Cardiac muscle cell (in vitro differentiated cells and primary cell): Measurements from ENCODE around the gene GTF2I. TPM values are rescaled to one million over a fixed set of nuclear protein-coding genes. Genes with fewer than 3 reads are reported as not detected.
A peak's percentile ranks its signal among the peaks of the same experiment; 100 is the strongest.
"Not testable (repeated sequence)": the region's sequence is repeated elsewhere in the genome, so short reads cannot be mapped to it uniquely, and the experiment has no call there.

ENCODE experiments used
- DNase-seq, 2 donors: peaks; one replicate each; pipeline versions ENCODE4 v3.0.0 to v3.0.0-alpha.2; 2010 to 2017; ENCODE audit warnings: low read depth in 1 of 2, low spot score in 1 of 2
- H3K27ac ChIP-seq: fragments of 200-600 bp; sonication (generic); 2 replicates; pipeline ENCODE4 v1.5.1; 2016
- H3K27me3 ChIP-seq: fragments of 200-600 bp; sonication (generic); 2 replicates; pipeline ENCODE4 v1.6.0; 2016; ENCODE audit warnings: control low read depth
- H3K36me3 ChIP-seq: fragments of 200-600 bp; sonication (generic); 2 replicates; pipeline ENCODE4 v1.5.1; 2016; ENCODE audit warnings: control low read depth
- H3K4me1 ChIP-seq: fragments of 200-600 bp; sonication (generic); 2 replicates; pipeline ENCODE4 v1.8.1; 2017; ENCODE audit warnings: low read depth, mild to moderate bottlenecking, mixed run types
- H3K4me3 ChIP-seq: fragments of 200-600 bp; sonication (generic); 2 replicates; pipeline ENCODE4 v1.5.1; 2016; ENCODE audit warnings: mild to moderate bottlenecking
- H3K9me3 ChIP-seq: fragments of 200-600 bp; sonication (generic); 2 replicates; pipeline ENCODE4 v1.5.1; 2017; ENCODE audit warnings: low read depth, mild to moderate bottlenecking, control low read depth
- polyA plus RNA-seq: library from polyadenylated mRNA; unstranded; fragments of >200 nt; fragmentation: Nextera tagmentation; extraction: Ambion mirVana; gene quantifications from 2 replicates; pipeline ENCODE4 v1.2.1, GENCODE V29; 2016
- total RNA-seq: library from RNA; depleted of rRNA; stranded (reverse); fragments of >200 nt; gene quantifications from 2 replicates; pipeline ENCODE4 v1.2.3, GENCODE V29; 2016

Gene GTF2I
- total and polyA plus RNA-seq, 2 experiments from 2014 or later: 189 to 221 TPM

DNA sequence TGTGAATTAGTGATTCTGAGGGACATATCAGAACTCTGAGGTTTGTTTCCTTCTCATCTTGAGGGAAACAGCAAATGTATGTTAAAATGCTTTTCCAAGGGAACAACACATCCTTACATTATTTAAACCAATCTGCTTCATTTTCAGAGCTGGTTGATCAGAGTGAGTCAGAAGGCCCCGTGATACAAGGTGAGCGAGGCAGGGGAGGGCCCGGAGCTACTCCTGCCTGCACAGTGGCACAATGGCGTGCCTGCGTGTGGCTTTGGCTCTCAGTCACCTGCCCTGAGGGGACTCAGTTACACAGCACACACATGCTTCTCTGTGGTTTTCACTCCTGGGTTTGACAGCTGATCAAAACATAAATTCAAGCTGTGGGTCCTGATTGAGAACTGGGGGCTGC, 99.2 kb downstream of the GTF2I start:
- H3K36me3 ChIP-seq, H3K27ac ChIP-seq, H3K9me3 ChIP-seq, H3K27me3 ChIP-seq, H3K4me1 ChIP-seq, DNase-seq, H3K4me3 ChIP-seq: not testable (repeated sequence)

GRCh38 chr7:74758268-74758667, 100.8 kb downstream of the GTF2I start:
- H3K27me3 ChIP-seq, H3K4me1 ChIP-seq, H3K27ac ChIP-seq, DNase-seq, H3K4me3 ChIP-seq, H3K36me3 ChIP-seq, H3K9me3 ChIP-seq: not testable (repeated sequence)

DNA sequence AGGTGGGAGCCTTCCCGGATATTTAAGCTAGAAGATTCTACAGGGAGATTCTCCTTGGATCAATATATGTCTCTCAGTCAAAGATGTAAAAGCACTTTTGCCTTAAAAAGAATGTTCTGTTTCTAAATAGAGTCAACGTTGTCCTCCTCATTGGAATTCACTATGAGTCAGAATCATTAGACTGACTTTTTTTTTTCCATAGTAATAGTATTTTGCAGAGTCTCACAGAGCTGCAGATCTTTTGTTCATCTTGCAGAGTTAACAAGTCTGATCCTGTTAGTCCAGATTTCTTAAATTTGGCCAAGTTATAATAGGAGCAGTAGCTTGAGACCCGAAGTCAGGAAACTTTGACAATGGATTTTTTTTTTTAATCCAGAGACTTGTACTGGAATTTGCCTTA, 101.5 kb downstream of the GTF2I start:
- not testable (repeated sequence) for DNase-seq, H3K27ac ChIP-seq

DNA sequence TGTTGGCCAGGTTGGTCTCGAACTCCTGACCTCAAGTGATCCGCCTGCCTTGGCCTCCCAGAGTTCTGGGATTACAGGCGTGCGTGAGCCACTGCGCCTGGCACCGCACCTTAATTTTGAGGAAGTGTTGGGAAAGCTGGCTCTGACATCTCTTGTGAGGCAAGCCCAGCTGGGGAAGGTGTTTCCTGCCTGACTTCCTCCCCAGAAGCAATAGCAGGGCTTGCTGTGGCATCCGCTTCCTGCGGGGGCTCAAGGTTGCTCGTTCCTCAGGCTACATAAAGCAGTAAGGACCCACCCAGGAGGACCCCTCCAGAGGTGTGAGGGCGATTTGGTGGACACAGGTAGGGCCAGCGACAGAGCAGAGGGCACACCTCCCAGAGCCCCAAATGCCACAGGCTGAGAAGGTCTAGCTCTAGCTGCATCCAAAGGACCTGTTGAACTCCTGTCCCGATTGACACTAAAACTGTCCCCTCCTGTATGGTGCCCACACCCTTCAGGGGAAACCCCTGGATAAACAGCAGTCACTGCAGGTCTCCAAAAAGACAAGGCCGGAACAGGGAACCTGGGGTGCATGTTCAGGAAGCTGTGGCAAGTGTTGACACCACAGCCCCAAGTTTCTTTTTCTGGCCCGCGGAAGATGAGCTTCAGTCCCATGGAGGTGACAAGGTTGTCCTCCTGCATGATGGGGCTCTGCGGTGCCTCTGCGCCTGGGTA, 107.8 kb downstream of the GTF2I start:
- not testable (repeated sequence) for DNase-seq, H3K36me3 ChIP-seq, H3K9me3 ChIP-seq, H3K27ac ChIP-seq, H3K27me3 ChIP-seq, H3K4me1 ChIP-seq, H3K4me3 ChIP-seq

More for the DNA sequence above, 101.5 kb downstream of the GTF2I start:
- not testable (repeated sequence) for H3K4me1 ChIP-seq, H3K4me3 ChIP-seq, H3K9me3 ChIP-seq, H3K36me3 ChIP-seq, H3K27me3 ChIP-seq

DNA sequence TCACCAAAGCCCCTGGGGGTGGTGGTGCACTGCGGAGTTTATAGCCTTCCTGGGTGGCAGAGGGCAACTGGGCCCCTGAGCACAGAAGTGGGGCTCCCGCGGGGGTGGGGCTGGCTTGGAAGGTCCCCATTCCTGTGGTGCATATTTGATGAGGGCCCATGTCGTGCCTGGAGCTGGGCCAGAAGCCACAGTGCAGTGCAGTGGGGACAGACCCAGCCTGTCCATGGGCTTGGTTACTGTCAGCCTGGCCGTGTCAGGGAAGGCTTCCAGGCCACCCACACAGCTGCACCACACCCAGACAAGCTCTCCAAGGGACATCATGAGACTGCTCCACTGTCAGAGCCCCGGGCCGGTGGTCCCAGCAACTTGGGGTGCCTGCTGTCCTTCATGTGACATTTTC, 109.0 kb downstream of the GTF2I start:
- H3K27me3 ChIP-seq, H3K4me3 ChIP-seq, DNase-seq, H3K9me3 ChIP-seq, H3K36me3 ChIP-seq, H3K4me1 ChIP-seq, H3K27ac ChIP-seq: not testable (repeated sequence)

DNA sequence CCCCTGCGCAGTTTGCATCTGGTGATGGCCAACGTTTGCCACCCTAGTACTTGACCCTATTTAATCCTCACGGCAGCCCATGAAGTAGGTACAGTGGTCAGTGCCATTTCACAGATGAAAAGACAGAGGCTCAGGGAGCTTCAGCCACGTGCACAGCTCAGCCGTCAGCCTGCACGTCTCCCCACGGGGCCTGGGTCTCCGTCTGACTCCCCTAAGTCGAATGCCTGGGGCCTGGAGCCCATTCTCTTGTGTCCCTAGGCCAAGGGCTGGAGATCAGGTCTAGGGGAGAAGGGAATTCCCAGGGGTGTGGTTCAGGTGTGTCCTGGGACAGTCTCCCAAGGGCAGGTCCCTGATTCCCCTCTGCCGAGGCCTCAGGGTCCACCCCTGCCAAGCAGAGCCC, 109.5 kb downstream of the GTF2I start:
- H3K27ac ChIP-seq, H3K36me3 ChIP-seq, H3K4me3 ChIP-seq, H3K4me1 ChIP-seq, H3K27me3 ChIP-seq, H3K9me3 ChIP-seq: not testable (repeated sequence)
- DNase-seq: peak in 1 of 2 donors; percentile 0

GRCh38 chr7:74770062-74770461, 112.5 kb downstream of the GTF2I start:
- H3K27me3 ChIP-seq, H3K36me3 ChIP-seq, H3K4me3 ChIP-seq, DNase-seq, H3K27ac ChIP-seq, H3K9me3 ChIP-seq, H3K4me1 ChIP-seq: not testable (repeated sequence)

DNA sequence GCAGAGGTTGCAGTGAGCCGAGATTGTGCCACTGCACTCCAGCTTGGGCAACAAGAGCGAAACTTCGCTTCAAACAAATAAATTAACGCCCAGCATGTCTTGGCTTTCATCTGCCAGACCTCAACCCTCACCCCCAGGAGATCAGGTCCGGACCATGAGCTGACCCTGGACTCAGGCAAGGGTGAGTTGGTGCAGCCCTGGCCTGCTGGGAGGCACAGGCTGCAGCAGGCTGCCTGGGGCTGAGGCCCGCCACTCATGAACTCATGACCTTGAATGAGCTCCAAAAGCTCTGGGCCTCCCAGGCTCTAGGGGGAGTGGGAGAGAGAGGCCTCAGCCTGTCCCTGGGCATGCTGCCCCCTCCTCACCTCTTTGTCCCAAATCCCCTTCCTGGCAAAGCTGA, 114.6 kb downstream of the GTF2I start:
- H3K27me3 ChIP-seq: not testable (repeated sequence)
- peak in 1 of 2 donors; percentile 8 for DNase-seq

DNA sequence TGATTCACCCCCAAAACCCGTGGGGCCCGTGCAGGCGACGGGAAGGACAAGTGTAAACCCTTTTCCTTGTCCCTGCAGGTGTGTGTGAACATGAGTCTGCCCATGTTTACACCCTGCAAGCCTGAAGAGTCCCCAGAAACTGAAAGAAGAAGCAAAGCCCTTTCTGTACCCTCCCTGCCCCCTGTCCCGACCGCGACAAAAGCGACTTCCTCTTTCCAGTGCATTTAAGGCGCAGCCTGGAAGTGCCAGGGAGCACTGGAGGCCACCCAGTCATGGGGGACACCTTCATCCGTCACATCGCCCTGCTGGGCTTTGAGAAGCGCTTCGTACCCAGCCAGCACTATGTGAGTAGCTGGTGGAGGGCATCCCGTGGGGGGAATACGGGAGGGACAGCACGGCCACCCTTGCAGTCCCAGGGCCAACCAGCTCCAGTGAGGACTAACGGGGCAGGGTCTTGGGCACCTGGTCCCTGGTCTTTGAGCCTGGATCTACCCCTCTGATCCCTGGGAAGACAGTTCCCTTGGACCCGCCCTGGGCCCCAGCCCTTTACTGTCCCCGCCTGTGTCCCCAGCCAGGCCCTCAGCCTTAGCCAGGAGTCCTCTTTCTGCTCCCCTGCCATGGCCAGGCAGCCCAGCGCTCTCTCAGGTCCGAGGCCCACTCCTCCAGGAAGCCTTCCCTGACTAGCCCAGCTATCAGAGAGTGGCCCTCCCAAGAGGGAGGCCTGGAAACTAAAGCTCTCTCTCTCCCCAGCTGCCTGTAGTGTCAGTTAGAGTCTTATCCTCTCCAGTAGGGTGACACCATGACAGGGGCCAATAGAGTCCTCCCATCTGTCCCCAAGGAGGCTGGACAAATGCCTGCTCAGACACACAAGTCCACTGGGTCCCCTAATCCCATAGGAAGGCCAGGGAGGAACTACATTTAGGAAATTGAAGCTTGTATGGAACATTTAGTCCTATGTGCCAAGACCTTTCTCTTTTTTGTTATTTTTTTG, 116.5 kb downstream of the GTF2I start, which contains the start of gene NCF1:
Gene NCF1 (plus strand): TSS at position 252 of the 991 bp plus-strand sequence. CDS start 21 bp downstream, at position 273.
- not testable (repeated sequence) for DNase-seq, H3K4me3 ChIP-seq, H3K9me3 ChIP-seq, H3K27ac ChIP-seq, H3K36me3 ChIP-seq, H3K27me3 ChIP-seq, H3K4me1 ChIP-seq

More for the DNA sequence above, 114.6 kb downstream of the GTF2I start:
- not testable (repeated sequence) for H3K4me3 ChIP-seq, H3K27ac ChIP-seq, H3K36me3 ChIP-seq, H3K9me3 ChIP-seq, H3K4me1 ChIP-seq

DNA sequence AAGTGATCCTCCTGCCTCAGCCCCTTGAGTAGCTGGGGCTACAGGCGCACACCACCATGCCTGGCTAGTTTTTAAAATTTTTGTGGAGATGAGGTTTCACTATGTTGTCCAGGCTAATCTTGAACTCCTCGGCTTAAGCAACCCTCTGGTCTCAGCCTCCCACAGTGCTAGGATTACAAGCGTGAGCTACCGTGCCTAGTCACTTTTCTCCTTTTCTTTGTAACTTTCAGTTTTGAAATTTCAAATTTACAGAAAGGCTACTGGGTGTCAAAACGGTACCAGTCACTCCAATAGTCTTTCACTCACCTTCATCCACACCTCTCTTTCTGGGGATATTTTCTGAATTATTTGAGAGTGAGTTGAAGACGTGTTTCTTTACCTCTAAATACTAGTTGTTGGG, 117.6 kb downstream of the GTF2I start:
- not testable (repeated sequence) for H3K27me3 ChIP-seq, H3K36me3 ChIP-seq, H3K4me3 ChIP-seq, DNase-seq, H3K4me1 ChIP-seq, H3K9me3 ChIP-seq, H3K27ac ChIP-seq

DNA sequence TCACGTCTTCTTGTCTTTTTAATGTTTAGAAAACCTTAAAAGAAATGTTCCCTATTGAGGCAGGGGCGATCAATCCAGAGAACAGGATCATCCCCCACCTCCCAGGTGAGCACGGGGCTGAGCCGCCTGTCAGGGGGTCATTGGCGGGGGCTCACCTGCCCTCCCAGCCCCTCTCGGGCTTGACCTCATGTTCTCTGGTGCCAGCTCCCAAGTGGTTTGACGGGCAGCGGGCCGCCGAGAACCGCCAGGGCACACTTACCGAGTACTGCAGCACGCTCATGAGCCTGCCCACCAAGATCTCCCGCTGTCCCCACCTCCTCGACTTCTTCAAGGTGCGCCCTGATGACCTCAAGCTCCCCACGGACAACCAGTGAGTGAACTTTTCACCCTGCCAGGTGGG, 121.5 kb downstream of the GTF2I start:
- H3K36me3 ChIP-seq, H3K4me3 ChIP-seq, H3K4me1 ChIP-seq, H3K9me3 ChIP-seq, H3K27me3 ChIP-seq, H3K27ac ChIP-seq, DNase-seq: not testable (repeated sequence)

GRCh38 chr7:74781746-74782145, 124.2 kb downstream of the GTF2I start:
- H3K36me3 ChIP-seq, H3K27ac ChIP-seq, DNase-seq, H3K9me3 ChIP-seq, H3K27me3 ChIP-seq, H3K4me1 ChIP-seq, H3K4me3 ChIP-seq: not testable (repeated sequence)

- H3K27me3 ChIP-seq, H3K9me3 ChIP-seq, DNase-seq, H3K4me1 ChIP-seq, H3K36me3 ChIP-seq, H3K27ac ChIP-seq, H3K4me3 ChIP-seq: not testable (repeated sequence)
These were observed 126.1 kb downstream of the GTF2I start for GRCh38 chr7:74783595-74783994.
